HPDE6-E6E7 (cell line): ENCODE measurements around the gene N4BP2L1.

Source experiments
- DNase-seq: peaks from one replicate; pipeline ENCODE4 v3.0.0; 2011; ENCODE audit warnings: missing footprints; ENCODE audit errors: extremely low spot score

The N4BP2L1 gene

DNA sequence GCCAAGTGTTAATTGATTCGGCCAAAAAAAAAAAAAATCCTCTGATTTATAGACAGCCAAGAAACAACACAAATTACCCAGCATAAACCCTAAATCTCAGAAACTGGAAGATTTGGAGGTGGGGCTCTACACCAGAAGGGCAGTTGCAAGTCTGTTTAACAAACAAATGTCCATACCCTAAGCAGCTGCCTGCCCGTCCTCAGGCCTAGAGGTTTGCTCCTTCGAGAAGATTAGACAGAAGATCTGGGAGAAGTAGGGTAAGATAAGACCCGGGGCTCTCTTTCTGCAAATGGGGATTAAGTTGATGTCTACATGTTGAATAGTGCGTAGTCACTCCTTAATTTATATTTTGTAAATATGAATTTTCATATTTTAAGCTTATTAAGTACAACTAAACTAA lies 3.4 kb upstream of the N4BP2L1 start:
- no peak for DNase-seq

DNA sequence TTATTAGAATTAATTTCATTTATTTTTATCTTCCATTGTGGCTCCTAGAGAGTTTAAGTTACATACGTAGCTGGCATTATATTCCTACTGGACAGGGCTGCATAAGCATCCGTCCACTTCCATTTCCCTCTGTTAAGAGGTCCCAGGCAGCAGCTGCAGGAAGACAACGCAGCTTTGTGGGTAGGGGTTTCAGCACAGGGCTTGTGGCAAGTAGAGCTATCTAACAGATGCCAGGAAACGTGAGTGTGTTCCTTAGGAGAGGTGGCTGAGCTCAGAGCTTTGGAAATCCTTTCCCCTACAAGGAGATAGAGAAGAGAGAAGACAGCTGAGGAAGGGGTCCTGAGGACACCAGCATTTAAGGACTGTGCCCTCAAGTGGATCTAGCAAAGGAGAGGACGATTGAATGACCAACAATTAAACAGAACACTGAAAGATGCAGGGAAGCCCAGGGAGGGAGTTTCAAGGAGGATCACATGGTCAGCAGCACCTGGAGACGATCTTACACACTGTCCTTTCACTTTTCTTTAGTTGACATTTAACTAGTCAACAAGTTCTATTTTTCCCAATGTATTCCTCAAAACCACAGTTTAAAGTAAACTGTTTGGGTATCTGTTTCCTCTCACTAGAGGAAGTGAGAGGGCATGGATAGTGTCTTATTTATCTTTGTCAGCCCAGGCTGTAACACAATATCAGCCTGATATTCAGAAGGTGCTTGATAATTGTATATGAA lies 2.3 kb upstream of the N4BP2L1 start:
- no peak for DNase-seq

DNA sequence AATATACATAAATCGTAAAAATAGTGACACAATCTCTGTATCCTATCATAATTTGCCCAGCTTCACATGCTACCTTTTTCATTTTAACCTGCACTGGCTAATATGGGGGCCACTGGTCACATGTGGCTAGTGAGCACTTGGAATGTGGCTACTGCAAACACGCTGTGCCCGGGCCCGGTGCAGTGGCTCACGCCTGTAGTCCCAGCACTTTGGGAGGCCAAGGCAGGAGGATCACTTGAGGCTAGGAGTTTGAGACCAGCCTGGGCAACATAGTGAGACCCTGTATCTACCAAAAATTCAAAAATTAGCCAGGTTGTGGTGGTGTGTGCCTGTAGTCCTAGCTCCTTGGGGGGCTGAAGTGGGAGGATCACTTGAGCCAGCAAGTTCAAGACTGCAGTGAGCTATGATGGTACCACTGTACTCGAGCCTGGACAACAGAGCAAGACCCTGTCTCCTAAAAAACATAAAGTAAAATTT lies 1.5 kb upstream of the N4BP2L1 start:
- no peak for DNase-seq

DNA sequence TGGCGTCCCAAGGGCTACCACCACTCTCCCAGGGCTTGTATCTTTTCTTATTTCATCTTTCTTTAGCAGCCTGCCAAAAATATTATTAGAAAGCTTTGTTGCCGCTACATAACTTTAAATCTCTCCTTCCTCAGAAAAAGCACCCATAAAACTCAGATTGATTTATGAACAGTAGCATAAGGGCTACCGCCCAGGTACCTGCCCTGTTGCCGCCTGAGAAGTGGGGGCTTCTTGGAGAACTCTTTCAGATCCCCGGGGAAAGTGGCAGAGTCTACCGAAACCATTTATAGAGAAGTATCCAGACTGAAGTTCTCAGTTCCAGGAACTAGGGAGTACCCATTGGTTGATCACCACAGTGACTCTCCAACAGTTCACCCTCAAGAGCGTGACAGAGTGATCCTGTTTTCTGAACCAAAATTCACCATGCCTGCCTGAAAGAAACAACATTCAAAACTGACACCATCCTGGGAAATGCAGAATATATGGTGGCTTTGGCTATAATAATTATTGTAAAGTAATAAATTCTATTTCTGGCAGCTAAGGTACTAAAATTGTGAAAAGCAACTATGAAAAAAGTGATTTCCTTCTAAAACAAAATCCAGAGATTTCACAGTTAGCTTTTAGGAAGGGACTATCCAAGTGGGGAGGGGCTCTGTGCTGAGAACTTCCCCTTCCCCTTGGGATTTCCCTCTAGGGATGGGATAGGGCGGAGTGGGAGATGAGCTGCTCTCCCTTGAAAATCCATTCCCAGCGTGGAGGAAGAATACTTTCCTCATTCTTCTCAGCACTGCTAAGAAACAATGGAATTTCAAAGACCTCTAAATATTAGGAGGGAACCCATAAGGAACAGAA lies 877 bp upstream of the N4BP2L1 start:
- DNase-seq: no peak

GRCh38 chr13:32426990-32427851 lies 709 bp downstream of the N4BP2L1 start:
- no peak for DNase-seq

GRCh38 chr13:32426191-32426989 lies 1.5 kb downstream of the N4BP2L1 start:
- DNase-seq: no peak

- no peak for DNase-seq
These were observed 2.8 kb downstream of the N4BP2L1 start for GRCh38 chr13:32425158-32425557.

DNA sequence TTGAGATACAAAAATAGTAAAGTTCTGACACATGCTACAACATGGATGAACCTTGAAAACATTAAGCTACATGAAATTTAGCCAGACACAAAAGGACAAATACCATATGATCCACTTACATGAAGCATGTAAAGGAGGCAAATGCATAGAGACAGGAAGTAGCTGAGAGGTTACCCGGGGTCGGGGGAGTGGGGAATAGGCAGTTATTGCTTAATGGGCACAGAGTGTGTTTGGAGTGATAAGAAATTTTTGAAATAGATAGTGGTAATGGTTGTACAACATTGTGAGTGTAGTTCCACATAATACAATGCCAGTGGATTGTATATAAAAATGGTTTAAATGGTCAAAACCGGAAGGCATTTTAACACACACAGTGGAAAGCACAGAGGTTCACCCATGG lies 4.3 kb downstream of the N4BP2L1 start:
- no peak for DNase-seq

DNA sequence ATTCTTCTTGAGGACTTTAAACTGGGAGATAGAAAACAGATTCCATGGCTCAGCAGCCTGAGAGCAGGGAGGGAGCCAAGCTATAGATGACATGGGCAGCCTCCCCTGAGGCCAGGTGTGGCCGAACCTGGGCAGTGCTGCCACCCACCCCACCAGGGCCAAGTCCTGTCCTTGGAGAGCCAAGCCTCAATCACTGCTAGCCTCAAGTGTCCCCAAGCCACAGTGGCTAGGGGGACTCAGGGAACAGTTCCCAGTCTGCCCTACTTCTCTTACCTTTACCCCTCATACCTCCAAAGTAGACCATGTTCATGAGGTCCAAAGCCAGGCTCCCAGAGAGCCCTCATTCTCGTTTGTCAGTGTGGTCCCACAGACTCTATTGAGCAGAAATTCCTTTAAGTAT lies 8.1 kb downstream of the N4BP2L1 start:
- DNase-seq: no peak

- DNase-seq: no peak
These were observed 9.9 kb downstream of the N4BP2L1 start for GRCh38 chr13:32417995-32418394.

GRCh38 chr13:32415019-32415418 lies 12.9 kb downstream of the N4BP2L1 start:
- DNase-seq: no peak

DNA sequence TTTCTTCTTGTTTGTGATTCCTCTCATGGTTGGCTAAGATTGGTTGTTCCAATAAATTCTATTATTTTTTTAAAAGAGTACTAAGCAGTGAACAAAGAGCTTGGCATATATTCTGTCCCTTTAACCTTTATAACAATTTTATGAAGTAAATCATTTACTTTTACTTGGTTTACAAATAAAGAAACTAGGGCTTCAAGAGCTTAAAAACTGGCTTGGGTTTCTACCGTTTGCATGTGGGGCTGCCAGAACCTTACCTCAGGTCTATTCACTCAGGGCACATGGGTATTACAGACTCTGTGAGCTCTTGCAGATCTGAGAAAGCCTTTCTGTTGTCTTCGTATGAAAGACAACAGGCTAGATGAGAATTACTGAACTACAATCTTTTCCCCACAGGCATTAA lies 13.3 kb downstream of the N4BP2L1 start:
- DNase-seq: no peak

DNA sequence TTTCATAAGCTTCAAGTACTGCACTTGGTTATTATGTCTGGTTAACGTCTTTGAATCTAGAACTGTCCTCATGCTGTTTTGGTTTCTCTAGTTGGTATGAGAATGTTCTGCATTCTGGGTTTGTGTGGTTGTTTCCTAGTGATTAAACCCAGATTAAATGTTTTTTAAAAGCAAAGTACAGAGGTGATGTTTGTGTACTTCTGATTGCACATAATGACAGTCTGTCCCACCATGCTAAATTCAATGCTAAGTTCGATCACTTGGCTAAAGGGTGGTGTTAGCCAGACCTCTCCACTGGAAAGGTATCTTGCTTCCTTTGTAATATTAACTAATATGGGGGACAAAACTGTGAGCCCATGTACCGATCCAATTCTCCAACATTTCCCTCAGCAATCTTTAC lies 14.6 kb downstream of the N4BP2L1 start:
- DNase-seq: no peak

DNA sequence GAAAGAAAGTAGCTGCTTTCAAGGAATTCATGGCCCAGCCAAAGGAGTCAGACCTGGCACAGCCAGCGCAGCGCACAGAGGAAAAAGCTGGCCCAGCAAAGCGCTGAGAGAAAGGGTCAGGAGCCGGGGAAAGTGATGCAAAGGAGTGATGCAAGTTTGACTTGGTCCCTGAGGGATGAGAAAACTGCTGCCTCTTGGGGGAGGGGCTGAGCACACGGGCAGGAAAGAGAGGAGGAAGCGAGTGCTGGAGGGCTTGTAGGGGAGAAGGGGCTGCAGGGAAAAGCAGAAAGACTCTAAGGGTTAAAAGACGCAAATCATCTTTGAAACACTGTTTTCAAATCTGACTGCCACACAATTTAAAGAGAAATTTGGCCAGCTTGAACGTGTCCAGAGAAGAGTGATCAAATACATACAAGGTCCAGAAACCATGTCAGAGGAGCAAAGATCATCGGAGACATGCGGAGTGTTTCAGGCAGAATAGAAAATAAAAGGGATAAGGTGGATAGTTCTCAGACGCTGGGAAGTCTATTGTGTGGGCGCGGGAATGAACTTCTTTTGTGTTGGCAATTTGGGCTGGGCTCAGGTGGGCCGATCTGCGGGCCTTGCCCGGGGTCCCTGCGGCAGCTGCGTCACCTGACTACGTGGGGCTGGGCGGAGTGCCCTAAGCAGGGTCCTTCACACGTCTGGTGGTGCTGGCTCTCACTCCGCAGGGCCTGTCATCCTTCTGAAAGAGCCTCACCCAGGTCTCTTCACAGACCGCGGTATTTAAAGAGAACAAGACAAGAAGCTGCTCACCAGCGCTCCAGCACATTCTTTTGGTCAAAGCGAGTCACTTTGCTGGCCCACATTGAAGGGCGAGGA lies 18.1 kb downstream of the N4BP2L1 start:
- DNase-seq: no peak

GRCh38 chr13:32409001-32409313 lies 19.0 kb downstream of the N4BP2L1 start:
- no peak for DNase-seq

DNA sequence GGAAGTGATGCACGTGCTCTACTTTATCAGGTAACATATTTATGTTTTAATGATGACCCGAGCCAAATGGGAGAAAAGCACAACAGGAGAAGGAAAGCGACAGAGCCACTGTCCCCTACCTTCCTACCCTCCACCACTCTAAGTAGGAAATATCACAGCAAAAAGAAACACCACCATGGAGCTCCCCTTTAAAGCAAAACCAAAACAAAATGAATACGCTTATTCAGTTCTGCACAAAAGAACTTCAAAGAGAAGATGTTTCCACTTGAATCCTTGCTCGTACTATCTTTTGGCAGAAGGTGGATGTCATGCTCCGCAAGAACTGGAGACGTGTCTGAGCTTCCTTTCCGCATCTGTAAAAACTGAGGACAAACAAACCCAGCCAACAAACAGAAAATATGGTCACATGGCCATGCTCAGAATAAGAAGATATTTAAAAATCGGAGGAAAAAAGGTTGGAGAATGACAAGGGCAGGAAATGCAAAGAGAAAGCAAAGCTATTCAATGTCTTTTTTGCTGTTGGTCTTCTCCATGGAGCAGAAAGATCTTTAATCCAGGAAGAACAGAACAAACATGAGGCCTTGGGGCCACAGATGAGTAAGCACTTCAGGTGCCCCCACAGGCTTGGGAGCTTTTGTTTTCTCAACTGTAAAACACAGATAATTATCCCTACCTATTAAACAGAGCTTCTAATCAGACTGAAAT lies 19.5 kb downstream of the N4BP2L1 start:
- DNase-seq: no peak

GRCh38 chr13:32407854-32408253 lies 20.1 kb downstream of the N4BP2L1 start:
- DNase-seq: no peak

GRCh38 chr13:32403108-32403507 lies 24.8 kb downstream of the N4BP2L1 start:
- DNase-seq: no peak

DNA sequence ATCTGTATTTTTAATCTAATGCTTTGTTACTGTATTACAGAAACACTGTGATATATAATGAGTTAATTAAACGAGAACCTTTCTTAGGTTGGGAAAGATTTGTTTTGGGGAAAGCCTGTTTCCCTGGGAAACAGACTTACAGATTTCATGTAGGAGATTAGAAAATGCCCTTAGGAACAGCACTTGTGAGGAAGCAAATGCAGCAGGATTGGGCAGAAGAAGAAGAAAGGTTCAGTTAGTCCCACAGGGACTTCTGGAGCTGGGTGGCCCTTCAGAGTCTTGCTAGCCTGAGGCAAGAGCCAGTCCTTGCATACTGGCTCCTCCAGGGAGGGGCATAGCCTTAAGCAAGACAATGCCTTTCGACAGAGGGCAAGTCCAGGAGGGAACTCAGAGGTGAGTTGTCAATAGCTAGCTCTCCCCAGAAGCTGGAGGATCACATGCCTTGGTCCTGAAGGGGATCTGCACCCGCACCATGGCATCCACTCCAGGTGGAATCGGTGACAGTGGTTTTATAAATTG lies 36.8 kb downstream of the N4BP2L1 start:
- DNase-seq: no peak

GRCh38 chr13:32390484-32390883 lies 37.4 kb downstream of the N4BP2L1 start:
- DNase-seq: no peak
